ENCODE data around the gene TRIM69. TPM values are rescaled to one million over a fixed set of nuclear protein-coding genes. Genes with fewer than 3 reads are reported as not detected.

The TRIM69 gene
- total and polyA plus RNA-seq, 2 of the 8 experiments (the other 6 are each of a cell fraction or from before 2014, with no cell fraction given) = 4.3 to 6.2 TPM

GRCh38 chr15:44781128-44781810 lies 44.9 kb downstream of the TRIM69 start:
- H2AK5ac ChIP-seq (ENCODE audit: low read depth, low read length) = no peak overlapping the region
- no peak overlapping the region for H3K4ac ChIP-seq (replicated peaks; ENCODE audit: insufficient read length, low read depth, low read length)
- H3K79me1 ChIP-seq (ENCODE audit: low read depth, low read length) = no peaks in the 10 kb centered on the region
- no peak overlapping the region for H3K18ac ChIP-seq (ENCODE audit: extremely low read depth, low read length)
- no peak overlapping the region for H3K56ac ChIP-seq (replicated peaks; ENCODE audit: insufficient read length, low read depth, low read length)
- ChIA-PET CTCF (ENCODE audit: partially characterized antibody) (interaction anchor here (1.2 to 1.9 kb wide), 6 partner anchors 13 to 202 kb away, joined by 3 to 5 read pairs (median 3); partner anchors contain the start of gene TRIM69), POLR2A (ENCODE audit: partially characterized antibody) (no interaction called here)
- WGBS, 2 experiments (ENCODE audit: extremely low coverage in 1 of 2, insufficient coverage in 1 of 2, insufficient read length in 1 of 2, insufficient replicate concordance in 2 of 2, low coverage in 1 of 2, low lambda C conversion rate in 2 of 2, missing lambda C conversion rate in 1 of 2) = 91% methylated on average over 7 of the region's 7 CpGs; no CpG with 5 or more reads in 1 of the 2 experiments
- no peak overlapping the region for H2BK12ac ChIP-seq (ENCODE audit: low read depth, low read length)
- no peak overlapping the region for H2AFZ ChIP-seq (ENCODE audit: low read length)
- H3K27ac ChIP-seq (ENCODE audit: low read depth, low read length) = no peak overlapping the region
- no peak for DNase-seq (ENCODE audit: low read depth in 1 of 2, low spot score in 2 of 2)
- no peak overlapping the region for H4K8ac ChIP-seq (ENCODE audit: extremely low read depth, insufficient read depth, low read length)
- no peak overlapping the region for H3K4me2 ChIP-seq (ENCODE audit: insufficient read depth in 1 of 2, low read depth in 2 of 2, low read length in 2 of 2)
- H3K4me1 ChIP-seq (replicated peaks in 1 of 4; ENCODE audit: control insufficient read depth in 3 of 4, insufficient read depth in 4 of 4, low read length in 3 of 4) = no peaks in the 10 kb centered on the region
- no peaks in the 10 kb centered on the region for H3K79me2 ChIP-seq (ENCODE audit: control insufficient read depth in 1 of 2, insufficient read depth in 2 of 2, low read length in 2 of 2)
- H2BK120ac ChIP-seq (replicated peaks; ENCODE audit: low read depth, low read length) = no peak overlapping the region
- no peak overlapping the region for H3K23ac ChIP-seq (ENCODE audit: insufficient read length)
- no peak overlapping the region for H3K9ac ChIP-seq (replicated peaks in 1 of 4; ENCODE audit: extremely low read depth in 1 of 4, low read depth in 3 of 4, low read length in 3 of 4)
- no peak overlapping the region for H2BK15ac ChIP-seq (ENCODE audit: low read length)
- H3K14ac ChIP-seq (ENCODE audit: insufficient read length) = no peak overlapping the region
- no peaks in the 10 kb centered on the region for H3K36me3 ChIP-seq (ENCODE audit: control insufficient read depth in 2 of 4, insufficient read depth in 4 of 4, low read length in 3 of 4)
- H2BK5ac ChIP-seq (ENCODE audit: low read depth, low read length) = no peak overlapping the region
- H3K9me3 ChIP-seq (ENCODE audit: insufficient read depth in 2 of 2, low read depth in 1 of 2, low read length in 1 of 2) = no peaks in the 10 kb centered on the region
- H4K20me1 ChIP-seq (replicated peaks in 1 of 2; ENCODE audit: control insufficient read depth in 1 of 2, insufficient read depth in 2 of 2, low read length in 2 of 2) = no peaks in the 10 kb centered on the region
- H4K5ac ChIP-seq (ENCODE audit: insufficient read length, low read depth, low read length) = no peak overlapping the region
- no peak for FAIRE-seq
- H3K27me3 ChIP-seq (replicated peaks in 1 of 4; ENCODE audit: control insufficient read depth in 3 of 4, extremely low read depth in 1 of 4, insufficient read depth in 3 of 4, low read length in 3 of 4) = no peaks in the 10 kb centered on the region
- H3K4me3 ChIP-seq (ENCODE audit: extremely low read depth in 1 of 4, insufficient read depth in 2 of 4, low read depth in 3 of 4, low read length in 4 of 4) = no peak overlapping the region
- no peak overlapping the region for H2BK20ac ChIP-seq (ENCODE audit: low read length)
- H4K91ac ChIP-seq (replicated peaks; ENCODE audit: insufficient read length, low read length) = no peak overlapping the region
- H3K23me2 ChIP-seq (ENCODE audit: low read depth, low read length) = no peaks in the 10 kb centered on the region
- TF ChIP-seq TAF7 (optimal IDR thresholded peaks at IDR 0.05; ENCODE audit: borderline replicate concordance, low read depth, low read length) (no peak), SIX5 (IDR thresholded peaks at IDR 0.05; ENCODE audit: low read depth, low read length) (no peak), RFX5 (IDR thresholded peaks at IDR 0.05; ENCODE audit: borderline replicate concordance, low read depth, low read length) (no peak), MAFK (IDR thresholded peaks at IDR 0.05; ENCODE audit: low read depth, low read length) (no peak), CREB1 (IDR thresholded peaks at IDR 0.05) (no peak), ZNF274 (IDR thresholded peaks at IDR 0.05; ENCODE audit: borderline replicate concordance, extremely low read depth, low read length) (no peak), SIRT6 (IDR thresholded peaks at IDR 0.05; ENCODE audit: low read length) (no peak), POU5F1 (IDR thresholded peaks at IDR 0.05; ENCODE audit: low read depth, low read length) (no peak), NANOG (IDR thresholded peaks at IDR 0.05; ENCODE audit: insufficient read depth, low read depth, low read length, poor library complexity, severe bottlenecking) (no peak), SAP30 (IDR thresholded peaks at IDR 0.05; ENCODE audit: insufficient read depth, insufficient replicate concordance, low read length) (no peak), SP4 (IDR thresholded peaks at IDR 0.05; ENCODE audit: low read length) (no peak), POLR2AphosphoS5 (IDR thresholded peaks at IDR 0.05; ENCODE audit: low read depth, low read length) (no peak), CTBP2 (IDR thresholded peaks at IDR 0.05; ENCODE audit: borderline replicate concordance, insufficient read depth, insufficient read length, low read length) (no peak), GABPA (IDR thresholded peaks at IDR 0.05; ENCODE audit: borderline replicate concordance, insufficient read depth, low read length) (no peak), POLR2A (IDR thresholded peaks at IDR 0.05; ENCODE audit: control extremely low read depth in 1 of 2, low read depth in 2 of 2, low read length in 2 of 2) (no peak)

Data from H1 (cell line).